Fibroblast of skin of back (primary cell): Measurements from ENCODE around the gene COX14.
A peak's percentile ranks its signal among the peaks of the same experiment; 100 is the strongest.

Experiments used
- DNase-seq: peaks from one replicate; pipeline ENCODE4 v3.0.0-alpha.2; 2013

The COX14 gene

DNA sequence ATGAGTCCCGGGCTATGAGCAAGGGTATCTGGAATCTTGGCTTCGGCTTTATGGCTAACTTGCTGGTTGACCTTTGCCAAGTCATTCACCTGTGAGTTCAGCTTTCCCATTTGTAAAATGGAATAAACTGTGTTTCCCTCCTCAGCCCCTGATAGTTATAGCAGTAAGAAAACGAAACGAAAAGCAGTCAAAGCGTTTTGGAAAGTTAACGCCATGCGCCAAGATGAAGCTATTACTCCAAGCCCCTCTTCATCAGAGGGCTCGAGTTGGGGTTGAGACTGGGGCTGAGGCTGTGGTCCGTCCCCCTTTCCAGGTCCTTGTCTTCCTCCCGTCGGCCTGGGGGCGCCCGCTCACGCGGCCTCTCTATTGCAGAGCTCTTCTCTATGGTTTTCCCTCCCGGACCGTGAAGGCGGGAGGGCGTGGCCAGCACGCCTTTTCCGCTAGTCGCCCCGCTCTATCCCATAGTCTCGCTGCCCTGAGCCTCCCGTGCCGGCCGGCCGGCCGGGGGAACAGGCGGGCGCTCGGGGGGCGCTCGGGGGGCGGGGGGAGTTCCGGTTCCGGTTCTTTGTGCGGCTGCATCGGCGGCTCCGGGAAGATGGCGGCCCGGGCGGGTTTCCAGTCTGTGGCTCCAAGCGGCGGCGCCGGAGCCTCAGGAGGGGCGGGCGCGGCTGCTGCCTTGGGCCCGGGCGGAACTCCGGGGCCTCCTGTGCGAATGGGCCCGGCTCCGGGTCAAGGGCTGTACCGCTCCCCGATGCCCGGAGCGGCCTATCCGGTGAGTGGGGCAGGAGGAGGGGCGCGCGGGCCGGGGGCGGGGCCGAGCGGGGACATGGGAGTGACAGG lies 27.0 kb upstream of the COX14 start, which contains the start of gene SMARCD1:
TSS of gene SMARCD1 (plus strand) at position 568 of the 840 bp plus-strand sequence. CDS start at position 596, 28 bp downstream.
- DNase-seq, result peak; percentile 93

DNA sequence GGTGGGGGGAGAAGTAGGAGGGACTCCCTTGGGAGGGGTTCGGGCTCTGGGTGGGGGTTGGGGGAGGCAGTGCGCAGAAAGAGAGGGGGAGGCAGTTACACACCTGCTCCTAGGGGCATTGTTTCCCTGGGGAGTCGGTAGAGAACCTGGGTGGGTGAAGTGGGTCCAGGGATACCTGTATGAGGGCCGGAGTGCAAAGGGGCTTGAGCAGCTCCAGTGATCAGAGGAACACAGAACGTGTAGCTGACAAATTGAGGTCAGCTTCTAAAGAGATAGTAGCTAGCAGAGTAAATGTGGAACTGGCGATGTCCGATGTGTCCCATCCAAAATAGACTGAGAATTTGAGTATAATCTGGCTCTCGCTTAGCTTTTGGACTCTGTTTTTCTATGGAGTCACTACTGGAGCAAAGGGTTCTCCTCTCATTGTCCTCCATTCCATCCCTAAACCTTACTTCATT lies 26.4 kb upstream of the COX14 start:
- DNase-seq, result no peak

DNA sequence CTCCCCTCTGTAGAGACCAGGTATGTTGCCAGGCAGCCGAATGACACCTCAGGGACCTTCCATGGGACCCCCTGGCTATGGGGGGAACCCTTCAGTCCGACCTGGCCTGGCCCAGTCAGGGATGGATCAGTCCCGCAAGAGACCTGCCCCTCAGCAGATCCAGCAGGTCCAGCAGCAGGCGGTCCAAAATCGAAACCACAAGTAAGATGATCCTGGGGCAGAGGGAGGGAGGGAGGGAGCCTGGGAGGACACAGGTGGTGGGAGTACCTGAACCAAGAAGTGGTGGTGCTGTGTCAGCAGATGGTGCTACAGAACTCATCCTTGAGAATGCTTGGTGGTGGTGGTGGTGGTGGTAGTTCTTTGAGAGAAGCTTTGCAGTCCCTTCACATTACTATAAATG lies 25.9 kb upstream of the COX14 start:
- DNase-seq, result no peak

DNA sequence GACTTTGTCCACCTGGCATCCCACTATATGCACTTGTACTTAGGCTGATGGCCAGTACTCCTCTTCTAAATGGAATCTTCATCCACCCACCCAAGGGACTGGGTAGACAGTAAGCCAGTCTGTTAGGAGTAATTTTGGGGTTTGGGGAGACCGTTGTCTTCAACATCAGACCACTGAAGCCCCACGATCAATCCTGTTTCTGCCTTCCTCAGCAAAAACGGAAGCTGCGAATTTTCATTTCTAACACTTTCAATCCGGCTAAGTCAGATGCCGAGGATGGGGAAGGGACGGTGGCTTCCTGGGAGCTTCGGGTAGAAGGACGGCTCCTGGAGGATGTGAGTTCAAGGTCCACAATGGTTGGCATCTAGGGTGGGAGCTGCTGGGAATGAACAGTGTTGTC lies 24.9 kb upstream of the COX14 start:
- no peak for DNase-seq

DNA sequence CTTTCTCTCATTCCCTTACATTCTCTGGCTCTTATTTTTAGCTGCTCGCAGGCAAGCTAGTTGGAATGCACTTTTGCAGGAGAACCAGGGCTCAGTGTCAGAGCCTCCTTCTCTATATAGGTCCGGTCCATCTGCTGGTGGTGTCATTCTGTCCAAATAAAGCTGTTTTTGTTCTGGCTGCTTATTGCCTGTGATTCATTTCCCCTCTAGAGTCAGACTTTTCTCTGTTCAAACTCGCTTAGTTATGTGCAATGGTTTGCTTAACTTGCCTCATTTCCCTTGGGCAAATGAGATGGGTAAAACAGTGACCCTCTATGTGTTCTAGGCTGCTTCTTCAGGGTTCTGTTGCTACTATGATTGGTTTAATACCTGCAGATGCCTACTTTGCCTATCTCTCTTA lies 24.0 kb upstream of the COX14 start:
- DNase-seq, result peak; percentile 78

DNA sequence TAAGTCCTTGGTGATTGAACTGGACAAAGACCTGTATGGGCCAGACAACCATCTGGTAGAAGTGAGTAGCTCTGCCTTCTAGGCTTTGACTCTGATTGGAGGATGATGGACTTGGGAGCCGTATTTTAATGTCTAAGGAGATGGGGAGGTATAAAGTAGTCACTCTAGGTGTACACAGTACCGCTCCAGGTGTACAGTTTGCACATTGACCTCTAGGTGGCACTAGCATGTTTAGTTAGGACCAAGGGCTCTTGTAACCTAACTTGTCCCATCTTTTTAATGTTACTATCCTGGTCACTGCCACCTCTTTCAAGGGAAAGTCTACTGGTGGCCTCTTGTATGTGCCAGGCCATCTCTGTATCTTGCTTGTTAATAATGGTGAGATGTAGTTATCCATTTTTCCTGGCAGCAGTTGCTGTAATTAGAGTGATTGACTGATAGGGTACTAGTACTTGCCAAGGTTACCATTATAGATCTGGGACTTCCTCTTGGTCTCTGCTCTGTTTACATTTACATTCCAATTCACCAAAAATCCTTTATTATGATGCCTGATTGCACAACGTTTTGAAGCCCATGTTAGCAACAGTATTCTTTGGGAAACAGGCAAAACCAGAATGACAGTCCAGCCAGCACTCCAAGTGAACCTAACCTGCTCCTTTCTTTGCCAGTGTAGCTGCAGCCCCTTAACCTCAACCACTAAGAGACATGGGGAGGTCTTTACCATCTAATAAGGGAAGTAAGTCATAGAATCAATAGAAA lies 23.3 kb upstream of the COX14 start:
- DNase-seq, result peak; percentile 50

DNA sequence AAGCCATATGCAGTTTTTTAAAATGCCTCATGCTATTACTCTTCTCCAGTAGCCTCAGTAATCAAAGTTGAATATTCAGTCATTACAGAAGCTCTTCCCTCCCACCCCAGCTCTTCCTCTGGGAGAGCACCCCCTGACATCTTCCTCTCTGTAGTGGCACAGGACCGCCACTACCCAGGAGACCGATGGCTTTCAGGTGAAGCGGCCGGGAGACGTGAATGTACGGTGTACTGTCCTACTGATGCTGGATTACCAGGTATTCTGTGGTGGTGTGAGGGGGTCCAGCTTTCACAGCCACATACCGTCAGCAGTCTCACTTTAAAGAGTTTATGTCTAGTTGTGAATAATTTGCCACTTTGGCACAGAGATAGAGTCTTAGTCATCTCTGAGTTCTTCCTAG lies 22.3 kb upstream of the COX14 start:
- no peak for DNase-seq

DNA sequence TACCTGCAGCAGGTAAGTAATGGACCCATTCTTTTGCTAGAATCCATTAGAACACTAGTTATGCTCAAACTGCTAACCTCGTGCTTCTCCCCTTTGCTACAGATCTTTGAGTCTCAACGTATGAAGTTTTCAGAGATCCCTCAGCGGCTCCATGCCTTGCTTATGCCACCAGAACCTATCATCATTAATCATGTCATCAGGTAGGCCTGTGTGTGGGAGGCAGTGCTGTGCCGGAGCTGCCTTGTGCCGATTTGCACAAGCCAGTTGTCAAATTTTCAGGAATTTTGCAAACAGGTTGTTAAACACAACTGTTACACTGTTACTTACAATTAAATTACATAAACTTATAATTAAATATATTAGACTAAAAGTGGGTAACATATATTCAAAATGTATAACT lies 21.6 kb upstream of the COX14 start:
- no peak for DNase-seq

DNA sequence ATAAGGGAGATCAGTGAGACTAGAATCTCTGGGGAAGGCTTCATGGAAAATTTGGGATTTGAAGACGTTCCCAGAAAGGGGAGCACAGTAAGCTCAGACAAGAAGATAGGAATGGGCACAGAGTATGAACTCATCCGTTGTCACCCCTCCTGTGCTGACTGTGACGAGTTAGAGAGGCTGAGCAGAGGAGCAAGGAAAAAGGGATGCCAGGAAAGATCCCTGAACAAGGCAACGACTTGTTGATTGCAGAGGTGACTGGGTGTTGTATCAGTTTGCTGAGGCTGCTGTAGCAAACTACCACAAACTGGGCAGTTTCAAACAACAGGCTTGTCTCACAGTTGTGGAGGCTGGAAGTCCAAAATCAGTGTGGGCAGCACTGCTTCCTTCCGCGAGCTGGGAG lies 14.1 kb upstream of the COX14 start:
- no peak for DNase-seq

DNA sequence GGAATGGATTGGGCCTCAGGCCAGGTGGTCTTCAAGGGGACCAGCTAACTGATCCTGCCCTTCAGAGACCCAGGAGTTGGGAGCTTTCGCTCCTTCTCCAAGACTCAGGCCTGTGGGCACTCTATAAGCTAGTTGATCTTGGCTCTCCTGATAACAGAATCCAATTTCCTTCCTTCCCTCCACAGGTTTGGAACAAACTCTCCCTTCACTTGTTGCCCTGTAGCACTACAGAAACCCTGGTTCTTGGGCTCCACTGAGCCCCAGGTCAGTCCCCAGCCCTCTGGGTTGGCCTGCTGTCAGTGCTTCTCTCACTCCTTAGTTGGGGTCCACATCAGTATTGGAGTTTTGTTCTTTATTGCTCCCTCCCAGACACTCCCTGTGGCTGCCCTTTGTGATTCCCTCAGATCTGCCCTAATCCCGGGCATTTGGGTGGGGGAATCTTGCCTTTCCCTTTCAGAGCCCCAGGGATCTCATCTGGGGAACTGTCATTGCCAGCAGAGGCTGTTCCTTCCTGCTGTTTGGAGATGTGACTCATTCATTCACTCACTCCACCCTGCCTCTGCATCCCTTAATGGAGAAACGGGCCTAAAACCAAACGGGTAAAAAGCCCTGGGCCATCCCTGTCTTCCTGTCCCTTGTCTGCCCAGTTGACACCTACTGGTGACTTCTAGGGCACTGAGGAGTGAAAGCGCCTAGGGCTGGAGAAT lies 12.6 kb upstream of the COX14 start:
- peak; percentile 64 for DNase-seq

DNA sequence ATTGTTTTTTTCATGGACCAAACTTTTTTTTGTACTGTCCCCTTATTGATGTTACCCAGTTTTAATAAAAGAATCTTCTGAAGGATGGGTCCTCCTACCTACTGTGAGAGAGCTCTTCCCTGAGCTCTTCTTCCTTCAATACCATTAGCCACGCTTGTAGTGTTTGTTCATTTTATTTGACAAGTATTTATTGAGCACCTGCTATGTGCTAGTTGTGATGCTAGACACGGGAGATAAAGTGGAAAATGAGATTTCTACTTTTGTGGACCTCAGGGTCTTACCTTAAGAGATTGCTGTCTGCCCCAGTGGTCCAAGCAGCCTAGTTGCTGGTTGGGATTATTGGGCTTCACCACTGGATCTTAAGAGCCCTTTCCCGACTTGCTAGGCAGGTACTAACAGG lies 11.5 kb upstream of the COX14 start:
- no peak for DNase-seq

DNA sequence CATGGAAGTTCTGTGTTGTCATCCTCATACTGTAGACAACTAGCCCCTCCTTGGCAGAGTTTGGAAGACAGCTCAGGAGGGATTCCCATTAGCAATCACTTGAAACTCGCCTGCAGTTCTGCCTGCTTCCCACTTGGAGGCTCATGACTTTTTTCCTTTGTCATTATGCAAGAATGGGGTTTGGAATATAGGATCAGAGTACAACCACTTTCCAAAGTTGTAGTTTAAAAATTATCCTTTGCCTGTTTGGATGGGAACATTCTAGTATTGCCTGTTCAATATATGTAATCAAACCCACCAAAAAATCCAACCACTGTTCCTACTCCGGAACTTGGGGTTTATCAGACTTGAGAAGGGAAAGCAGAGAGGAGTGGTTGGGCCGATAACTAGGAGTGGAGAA lies 10.4 kb upstream of the COX14 start:
- DNase-seq, result peak; percentile 50

DNA sequence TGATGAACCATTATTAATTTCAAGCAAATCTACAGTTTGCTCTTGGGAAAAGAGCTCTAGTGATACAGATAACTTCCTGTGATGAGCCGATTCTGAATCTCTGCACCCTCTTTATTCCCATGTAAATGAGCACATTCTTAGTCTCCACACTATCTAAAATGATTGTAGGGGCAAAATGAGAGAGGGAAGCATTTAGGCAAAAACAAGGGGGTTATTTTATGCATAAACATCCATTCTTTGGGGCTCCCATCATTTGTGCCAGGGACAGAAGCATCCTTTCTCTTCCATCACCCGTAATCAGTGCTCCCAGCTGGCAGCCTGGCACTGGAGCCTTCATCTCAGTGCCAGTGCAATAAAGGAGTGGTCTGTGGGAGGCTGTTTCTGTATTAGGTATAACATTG lies 9.9 kb upstream of the COX14 start:
- no peak for DNase-seq

DNA sequence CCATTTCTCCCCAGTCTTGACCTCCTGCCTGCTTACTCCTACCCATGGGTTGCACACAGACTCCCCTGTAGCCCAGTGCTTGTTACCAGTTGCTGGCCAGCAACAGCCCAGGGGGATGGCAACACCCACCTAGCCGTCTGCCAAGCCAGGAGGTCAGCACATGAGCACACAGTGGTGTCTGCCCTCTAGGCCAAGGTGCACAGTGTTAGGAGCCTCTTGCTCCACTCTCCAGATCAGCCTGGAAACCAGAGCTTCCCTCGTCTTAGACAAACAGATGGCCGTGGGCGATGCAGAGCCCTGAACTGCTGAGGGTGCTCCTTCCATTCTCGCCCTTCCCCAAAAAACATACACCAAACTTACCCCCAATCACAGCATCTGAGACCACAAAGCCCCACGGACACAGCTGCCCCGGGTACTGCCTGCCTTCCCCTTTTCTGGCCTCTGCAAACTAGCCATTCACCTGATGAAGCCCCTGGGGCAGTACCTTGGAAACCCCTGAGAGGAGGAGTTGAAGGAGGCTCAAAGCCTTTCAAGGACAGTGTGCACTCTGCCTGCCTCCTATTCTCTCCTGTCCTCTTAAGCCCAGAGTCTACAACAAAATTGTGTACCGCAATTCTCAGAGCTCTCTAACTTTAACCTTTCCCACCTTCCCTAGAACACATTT lies 9.3 kb upstream of the COX14 start:
- DNase-seq, result no peak

DNA sequence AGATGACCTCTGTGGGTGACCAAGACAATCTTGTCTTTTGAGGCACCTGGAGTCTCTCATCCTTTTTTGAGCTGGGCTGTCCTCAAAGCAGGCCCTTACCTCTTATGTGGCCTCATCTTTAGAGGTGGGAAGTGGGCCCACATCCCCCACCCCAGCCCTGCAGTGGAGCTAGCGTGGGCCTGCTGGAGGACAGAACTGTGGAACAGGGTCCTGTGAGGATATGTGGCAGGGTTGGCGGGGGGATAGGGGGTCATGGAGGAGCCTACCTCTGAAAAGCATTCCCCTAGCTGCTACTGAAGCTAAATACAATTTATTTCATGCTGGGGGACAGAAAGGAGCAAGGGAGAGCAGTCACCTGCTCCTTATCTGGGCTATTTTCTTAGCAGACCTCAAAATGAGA lies 8.7 kb upstream of the COX14 start:
- DNase-seq, result no peak

DNA sequence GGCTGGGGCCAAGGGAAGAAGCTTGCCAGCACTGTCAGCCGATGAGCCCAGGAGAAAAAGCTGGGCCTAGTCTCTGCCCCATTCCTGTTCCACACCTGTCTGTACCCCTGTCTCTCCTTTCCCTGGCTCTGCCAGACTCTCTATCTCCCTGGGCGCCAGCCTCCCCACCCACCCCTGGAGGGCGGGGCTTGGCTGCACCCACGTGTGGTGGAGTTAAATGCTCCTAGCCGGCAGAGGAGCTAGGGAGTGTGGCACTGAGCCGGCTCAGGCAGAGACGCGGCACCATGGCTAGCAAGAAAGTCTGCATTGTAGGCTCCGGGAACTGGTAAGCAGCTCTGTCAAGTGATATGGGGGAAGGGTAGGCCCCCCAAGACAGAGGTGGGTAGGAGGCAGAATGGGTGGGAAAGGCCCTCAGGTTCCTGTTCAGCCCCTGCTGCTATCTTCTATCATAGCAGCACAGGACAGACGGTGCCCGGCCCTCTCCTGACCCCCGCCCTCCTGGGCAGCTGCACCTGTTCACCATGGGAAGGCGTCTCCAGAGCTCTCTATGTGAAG lies 8.2 kb upstream of the COX14 start, which contains the start of gene GPD1:
TSS of gene GPD1 (plus strand) at position 242 of the 555 bp plus-strand sequence. CDS start at position 285, 43 bp downstream.
- peak; percentile 29 for DNase-seq

DNA sequence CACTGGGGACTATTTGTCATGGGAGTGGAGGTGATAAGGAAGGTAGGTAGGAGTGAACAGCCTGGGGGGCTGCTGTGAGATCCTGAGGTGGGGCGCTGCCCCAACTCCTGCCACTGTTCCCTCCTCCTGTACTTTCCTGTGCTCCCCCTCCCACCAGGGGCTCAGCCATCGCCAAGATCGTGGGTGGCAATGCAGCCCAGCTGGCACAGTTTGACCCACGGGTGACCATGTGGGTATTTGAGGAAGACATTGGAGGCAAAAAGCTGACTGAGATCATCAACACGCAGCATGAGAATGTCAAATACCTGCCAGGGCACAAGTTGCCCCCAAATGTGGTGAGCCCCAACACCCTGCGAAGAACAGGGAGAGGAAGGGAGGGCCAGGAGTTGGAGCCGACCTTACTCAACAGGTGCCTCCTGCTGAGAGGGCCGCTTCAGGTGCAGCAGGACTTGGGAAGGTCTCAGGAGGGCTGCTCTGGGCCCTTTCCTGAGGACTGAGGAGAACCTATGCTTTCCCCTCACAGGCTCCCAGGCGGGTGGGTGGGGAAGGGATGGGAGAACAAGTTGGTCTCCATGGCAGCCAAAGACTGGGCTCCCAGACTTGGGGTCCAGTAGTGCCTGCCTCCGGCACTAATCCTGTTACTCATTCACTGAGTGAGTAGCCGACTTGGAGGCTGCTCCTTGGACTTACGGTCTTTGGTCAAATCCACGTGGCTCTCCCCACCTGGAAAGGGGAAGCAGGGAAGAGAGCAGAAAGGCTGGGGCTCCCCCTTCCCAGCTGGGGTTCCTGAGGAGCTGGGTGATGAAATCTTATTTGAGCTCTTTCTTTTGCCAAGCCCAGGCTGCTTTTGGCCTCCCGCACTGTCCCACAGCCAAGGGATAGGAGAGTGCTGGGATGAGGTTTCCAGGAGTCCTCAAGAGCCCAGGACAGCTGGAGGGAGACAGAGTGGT lies 7.3 kb upstream of the COX14 start:
- DNase-seq, result no peak

DNA sequence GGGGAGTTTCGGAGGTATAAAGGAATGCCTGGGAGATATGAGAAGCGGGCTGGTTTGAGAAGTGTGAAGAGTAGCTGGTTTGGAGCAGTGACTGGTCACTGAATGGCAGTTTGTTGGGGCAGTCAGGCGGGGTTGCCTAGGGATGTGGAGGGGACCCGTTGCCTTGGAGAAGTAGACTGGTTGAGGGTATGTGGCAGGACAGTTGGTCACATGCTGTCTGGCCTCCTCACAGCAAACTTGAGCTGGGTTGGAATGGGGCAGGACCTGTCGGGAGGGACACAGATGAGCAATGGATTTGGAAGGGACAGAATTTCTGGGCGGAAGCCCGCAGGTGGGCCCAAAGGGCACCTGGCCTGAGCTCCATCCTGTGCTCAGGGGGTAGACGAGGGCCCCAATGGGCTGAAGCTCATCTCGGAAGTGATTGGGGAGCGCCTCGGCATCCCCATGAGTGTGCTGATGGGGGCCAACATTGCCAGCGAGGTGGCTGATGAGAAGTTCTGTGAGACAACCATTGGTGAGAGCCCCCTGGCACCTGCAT lies 6.1 kb upstream of the COX14 start:
- DNase-seq, result no peak

DNA sequence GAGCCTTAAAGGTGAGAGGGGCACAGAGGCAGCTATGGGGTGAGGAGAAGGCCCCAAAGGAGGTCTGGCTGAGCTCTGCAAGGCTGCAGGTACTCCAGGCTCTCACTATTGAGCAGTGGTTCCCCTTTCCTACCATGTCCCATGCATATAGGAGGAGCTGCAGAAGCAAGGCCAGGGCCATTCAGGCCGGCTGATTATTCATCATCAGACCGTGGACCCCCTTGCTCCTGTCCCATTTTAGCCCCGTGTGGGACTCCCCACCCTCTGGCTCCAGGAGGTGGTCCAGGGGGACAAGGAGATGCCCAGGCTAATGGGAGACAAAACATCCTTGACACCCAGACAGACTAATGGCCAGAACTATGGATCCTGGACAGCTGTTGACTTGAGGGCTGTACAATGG lies 5.1 kb upstream of the COX14 start:
- DNase-seq, result no peak

DNA sequence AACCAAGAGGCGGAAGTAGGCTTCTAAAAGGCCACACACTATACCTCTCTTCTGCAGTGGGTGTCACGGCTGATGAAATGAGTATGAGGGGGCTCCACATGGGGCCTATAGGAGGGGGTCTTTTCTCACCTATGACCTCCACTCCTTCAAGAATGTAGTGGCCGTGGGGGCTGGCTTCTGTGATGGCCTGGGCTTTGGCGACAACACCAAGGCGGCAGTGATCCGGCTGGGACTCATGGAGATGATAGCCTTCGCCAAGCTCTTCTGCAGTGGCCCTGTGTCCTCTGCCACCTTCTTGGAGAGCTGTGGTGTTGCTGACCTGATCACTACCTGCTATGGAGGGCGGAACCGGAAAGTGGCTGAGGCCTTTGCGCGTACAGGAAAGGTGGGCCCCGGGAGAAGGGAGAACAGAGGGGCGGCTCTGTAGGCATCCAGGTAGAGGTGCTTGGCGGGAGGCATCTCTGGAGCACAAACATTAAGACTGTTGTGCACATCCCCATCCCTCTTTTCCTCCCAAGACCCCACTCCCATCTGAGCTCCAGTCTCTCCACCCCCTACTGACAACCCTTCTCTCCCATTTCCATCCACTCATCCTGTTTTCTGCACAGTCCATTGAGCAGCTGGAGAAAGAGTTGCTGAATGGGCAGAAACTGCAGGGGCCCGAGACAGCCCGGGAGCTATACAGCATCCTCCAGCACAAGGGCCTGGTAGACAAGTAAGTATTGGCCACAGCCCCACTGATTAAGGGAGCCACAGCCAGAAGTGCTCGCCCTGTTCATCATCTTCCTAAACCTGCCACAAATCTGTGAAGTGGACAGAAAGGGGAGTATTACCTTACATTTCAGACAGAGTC lies 4.4 kb upstream of the COX14 start:
- DNase-seq, result no peak
